ENCODE results near the gene PNPLA5.

The PNPLA5 gene

GRCh38 chr22:43852573-43853327 is 39.1 kb downstream of the PNPLA5 start:
- DNase-seq: no peak

- DNase-seq: no peak
Measured at GRCh38 chr22:43851979-43852307, 39.9 kb downstream of the PNPLA5 start.

GRCh38 chr22:43851058-43851978 is 40.5 kb downstream of the PNPLA5 start:
- DNase-seq: no peak

- no peak for DNase-seq
Measured at GRCh38 chr22:43850529-43850928, 41.3 kb downstream of the PNPLA5 start.

- DNase-seq: no peak
Measured at GRCh38 chr22:43849731-43850130, 42.1 kb downstream of the PNPLA5 start.

- no peak for DNase-seq
Measured at GRCh38 chr22:43848366-43849171, 43.2 kb downstream of the PNPLA5 start.

- DNase-seq: no peak
Measured at GRCh38 chr22:43847376-43848289, 44.2 kb downstream of the PNPLA5 start.

GRCh38 chr22:43846966-43847365 is 44.8 kb downstream of the PNPLA5 start:
- no peak for DNase-seq

GRCh38 chr22:43845981-43846380 is 45.8 kb downstream of the PNPLA5 start:
- no peak for DNase-seq

- DNase-seq: no peak
Measured at GRCh38 chr22:43844560-43845545, 47.0 kb downstream of the PNPLA5 start.

GRCh38 chr22:43843783-43844530 is 47.9 kb downstream of the PNPLA5 start:
- no peak for DNase-seq

- DNase-seq: no peak
Measured at GRCh38 chr22:43841742-43842141, 50.1 kb downstream of the PNPLA5 start.

GRCh38 chr22:43840851-43841250 is 51.0 kb downstream of the PNPLA5 start:
- DNase-seq: no peak

- no peak for DNase-seq
Measured at GRCh38 chr22:43840431-43840830, 51.4 kb downstream of the PNPLA5 start.

GRCh38 chr22:43839781-43840180 is 52.0 kb downstream of the PNPLA5 start:
- DNase-seq: no peak

- DNase-seq: no peak
Measured at GRCh38 chr22:43838571-43839307, 53.1 kb downstream of the PNPLA5 start.

GRCh38 chr22:43838161-43838560 is 53.7 kb downstream of the PNPLA5 start:
- DNase-seq: no peak

- no peak for DNase-seq
Measured at GRCh38 chr22:43837666-43838065, 54.1 kb downstream of the PNPLA5 start.

- DNase-seq: no peak
Measured at GRCh38 chr22:43835736-43836135, 56.1 kb downstream of the PNPLA5 start.
